ENCODE results near the gene RNU1-2. TPM values are rescaled to one million over a fixed set of nuclear protein-coding genes. Genes with fewer than 3 reads are reported as not detected.
A peak's percentile ranks its signal among the peaks of the same experiment; 100 is the strongest.
"Not testable (repeated sequence)": the region's sequence is repeated elsewhere in the genome, so short reads cannot be mapped to it uniquely, and the experiment has no call there.

The RNU1-2 gene
- total RNA-seq, 1 experiment from 2014 or later: 1,678 TPM

DNA sequence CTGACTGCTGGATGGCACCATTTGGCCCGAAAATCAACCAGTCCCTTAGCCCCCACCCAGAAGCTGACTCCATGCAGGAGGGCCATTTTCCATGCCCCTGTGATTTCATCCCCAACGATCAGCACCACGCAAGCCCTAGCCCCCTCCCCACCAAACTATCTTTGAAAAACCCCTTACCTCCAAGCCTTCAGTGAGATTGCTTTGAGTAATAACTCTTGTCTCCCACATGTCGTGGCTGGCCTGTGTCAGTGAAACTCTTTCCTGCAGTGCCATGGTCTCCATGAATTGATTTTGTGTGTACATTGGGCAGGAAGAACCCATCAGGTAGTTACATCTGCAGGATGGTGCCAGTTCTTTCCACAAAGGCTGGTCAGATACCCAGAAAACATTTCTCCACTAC is 2.0 kb upstream of the RNU1-2 start:
- H3K4me3 Mint-ChIP-seq (ENCODE audit: low read depth, unreplicated experiment); CTCF ChIA-PET; intact Hi-C loops (cut with micrococcal nuclease; ENCODE audit: unreplicated experiment); H3K9me3 Mint-ChIP-seq (ENCODE audit: low read depth, unreplicated experiment); H3K27ac Mint-ChIP-seq (ENCODE audit: unreplicated experiment); BruUV-seq (replicated peaks); DNase-seq: not testable (repeated sequence)
- Mint-ChIP-seq H3K36me3 (ENCODE audit: insufficient read depth, unreplicated experiment) (peaks cover 37% of the 10 kb centered on the region), H3K4me1 (ENCODE audit: low read depth, unreplicated experiment) (peaks cover 14% of the 10 kb centered on the region), H3K27me3 (ENCODE audit: unreplicated experiment) (peaks cover 15% of the 10 kb centered on the region)

DNA sequence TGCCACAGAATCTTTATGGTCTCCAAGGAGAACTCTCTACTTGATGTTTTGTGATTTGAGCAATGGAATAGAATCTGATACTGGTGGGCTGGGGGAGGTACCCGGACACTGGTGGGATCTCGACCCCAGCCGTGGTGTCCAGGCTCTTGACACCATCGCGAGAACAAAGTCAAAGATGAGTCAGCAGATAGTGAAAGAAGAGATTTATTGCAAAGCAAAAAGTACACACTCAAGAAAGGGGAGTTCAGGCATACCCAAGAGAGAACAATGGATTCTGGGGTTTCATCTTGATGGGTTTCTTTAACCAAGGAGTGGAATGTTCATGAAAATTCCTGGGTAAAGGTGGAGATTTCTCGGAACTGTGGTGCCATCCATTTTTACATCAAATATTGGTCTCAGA is 1.4 kb upstream of the RNU1-2 start:
- H3K9me3 Mint-ChIP-seq (ENCODE audit: low read depth, unreplicated experiment); CTCF ChIA-PET; DNase-seq; H3K27ac Mint-ChIP-seq (ENCODE audit: unreplicated experiment); intact Hi-C loops (cut with micrococcal nuclease; ENCODE audit: unreplicated experiment); BruUV-seq (replicated peaks); H3K4me3 Mint-ChIP-seq (ENCODE audit: low read depth, unreplicated experiment): not testable (repeated sequence)
- H3K36me3 Mint-ChIP-seq (ENCODE audit: insufficient read depth, unreplicated experiment): peaks cover 32% of the 10 kb centered on the region
- H3K4me1 Mint-ChIP-seq (ENCODE audit: low read depth, unreplicated experiment): peaks cover 14% of the 10 kb centered on the region
- H3K27me3 Mint-ChIP-seq (ENCODE audit: unreplicated experiment): peaks cover 15% of the 10 kb centered on the region

DNA sequence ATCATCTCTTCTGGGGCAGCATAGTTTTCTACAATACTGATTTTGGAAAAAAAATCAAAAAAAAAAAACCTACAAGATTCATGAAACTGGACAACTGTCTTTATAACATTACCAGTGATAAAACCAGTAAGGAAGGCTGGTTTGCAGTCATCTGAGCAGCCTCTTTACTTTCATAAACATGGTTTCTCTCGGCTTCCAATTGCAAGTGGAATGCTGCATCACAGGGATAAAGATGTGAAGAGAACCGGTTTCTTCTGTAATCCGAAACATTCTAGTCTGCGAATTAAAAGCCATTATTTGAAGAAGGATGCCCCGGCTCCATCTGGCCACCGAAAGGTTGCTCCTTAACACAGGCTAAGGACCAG is 565 bp upstream of the RNU1-2 start:
- Mint-ChIP-seq H3K27me3 (ENCODE audit: unreplicated experiment) (peaks cover 15% of the 10 kb centered on the region), H3K36me3 (ENCODE audit: insufficient read depth, unreplicated experiment) (peaks cover 28% of the 10 kb centered on the region), H3K27ac (ENCODE audit: unreplicated experiment) (peak overlapping the region; percentile 100), H3K4me3 (ENCODE audit: low read depth, unreplicated experiment) (peak overlapping the region; percentile 80), H3K4me1 (ENCODE audit: low read depth, unreplicated experiment) (peaks cover 14% of the 10 kb centered on the region)
- H3K9me3 Mint-ChIP-seq (ENCODE audit: low read depth, unreplicated experiment); DNase-seq; intact Hi-C loops (cut with micrococcal nuclease; ENCODE audit: unreplicated experiment); CTCF ChIA-PET: not testable (repeated sequence)
- BruUV-seq (replicated peaks): TSS peak; percentile 98

DNA sequence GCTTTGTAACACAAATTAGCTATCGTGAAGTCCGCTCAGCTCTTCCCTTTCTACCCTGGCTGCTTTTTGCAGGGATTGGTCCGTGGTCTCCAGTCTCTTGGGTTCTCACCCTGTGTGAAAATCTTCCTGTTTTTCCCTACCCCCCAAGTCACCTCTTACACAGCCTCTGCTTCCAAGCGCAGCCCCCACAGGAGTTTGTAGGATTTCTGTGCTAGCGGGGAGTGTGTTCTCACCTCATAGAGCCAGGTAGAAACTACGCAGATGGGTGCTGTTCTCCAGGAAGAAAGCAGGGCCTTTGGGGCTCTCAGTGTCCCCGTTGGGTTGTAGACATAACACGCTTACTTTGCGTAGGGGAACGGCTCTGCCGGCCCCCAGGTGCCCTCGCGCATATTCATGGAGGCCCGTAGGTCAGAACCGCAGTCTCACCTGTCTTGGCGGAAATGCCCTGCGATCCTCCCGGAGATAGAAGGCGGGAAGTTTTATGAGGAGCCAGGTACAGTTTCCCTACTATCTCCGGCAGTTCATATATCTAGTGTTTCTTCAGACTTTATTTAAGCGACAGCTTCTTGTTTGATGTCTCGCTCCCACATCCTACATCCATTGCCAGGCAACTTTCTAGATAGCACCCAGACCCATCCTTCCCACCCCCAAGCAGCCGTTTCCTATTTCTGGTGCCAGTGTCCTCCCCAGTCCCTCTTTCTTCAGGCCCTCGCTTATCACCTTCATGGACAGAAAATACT is 706 bp downstream of the RNU1-2 start:
- DNase-seq: peak; percentile 50
- Mint-ChIP-seq H3K27ac (ENCODE audit: unreplicated experiment) (peak overlapping the region; percentile 100), H3K27me3 (ENCODE audit: unreplicated experiment) (peaks cover 11% of the 10 kb centered on the region), H3K4me1 (ENCODE audit: low read depth, unreplicated experiment) (peaks cover 14% of the 10 kb centered on the region), H3K4me3 (ENCODE audit: low read depth, unreplicated experiment) (peak overlapping the region; percentile 80), H3K36me3 (ENCODE audit: insufficient read depth, unreplicated experiment) (peaks cover 28% of the 10 kb centered on the region)
- CTCF ChIA-PET; H3K9me3 Mint-ChIP-seq (ENCODE audit: low read depth, unreplicated experiment); intact Hi-C loops (cut with micrococcal nuclease; ENCODE audit: unreplicated experiment); BruUV-seq (replicated peaks): not testable (repeated sequence)

DNA sequence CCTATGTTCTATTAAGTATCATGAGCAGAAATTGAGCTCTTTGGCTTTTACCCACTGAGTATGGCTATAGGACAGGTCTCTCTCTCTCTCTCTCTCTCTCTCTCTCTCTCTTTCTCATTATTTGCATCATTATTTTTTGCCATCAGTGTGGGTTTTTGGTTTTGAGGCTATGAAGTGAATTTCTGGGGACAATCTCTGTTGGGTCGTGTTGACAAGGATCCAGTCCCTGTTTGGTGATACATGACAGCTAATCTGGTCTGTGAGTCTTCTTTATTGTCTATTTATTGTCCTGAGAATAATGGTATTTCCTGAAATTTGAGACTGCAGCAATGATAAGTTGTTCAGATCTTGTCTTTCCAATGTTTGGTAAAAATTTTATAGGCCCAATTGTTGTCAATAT is 1.9 kb downstream of the RNU1-2 start:
- Mint-ChIP-seq H3K27ac (ENCODE audit: unreplicated experiment) (peak overlapping the region; percentile 78), H3K4me3 (ENCODE audit: low read depth, unreplicated experiment) (peak overlapping the region; percentile 48), H3K4me1 (ENCODE audit: low read depth, unreplicated experiment) (peaks cover 14% of the 10 kb centered on the region), H3K36me3 (ENCODE audit: insufficient read depth, unreplicated experiment) (peaks cover 28% of the 10 kb centered on the region)
- H3K9me3 Mint-ChIP-seq (ENCODE audit: low read depth, unreplicated experiment); CTCF ChIA-PET; DNase-seq; BruUV-seq (replicated peaks); H3K27me3 Mint-ChIP-seq (ENCODE audit: unreplicated experiment); intact Hi-C loops (cut with micrococcal nuclease; ENCODE audit: unreplicated experiment): not testable (repeated sequence)

DNA sequence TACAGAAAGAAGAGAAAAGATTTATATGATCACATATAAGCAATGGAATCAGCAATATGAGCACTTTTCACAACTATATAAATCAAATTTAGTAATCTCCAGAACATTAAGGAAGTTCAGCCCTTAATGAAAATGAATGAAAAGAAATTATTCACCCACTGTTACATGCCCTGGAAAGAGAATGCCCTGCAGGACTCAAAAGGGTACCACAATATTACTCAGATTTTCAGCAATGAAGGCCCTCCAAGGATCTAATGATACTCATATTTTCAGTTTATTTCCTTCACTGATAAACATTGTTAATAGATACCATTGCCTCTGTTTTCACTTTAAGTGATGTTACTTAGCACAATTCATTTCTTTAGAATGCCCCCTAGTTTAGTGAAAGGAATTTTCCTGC is 2.5 kb downstream of the RNU1-2 start:
- intact Hi-C loops (cut with micrococcal nuclease; ENCODE audit: unreplicated experiment); BruUV-seq (replicated peaks); H3K27ac Mint-ChIP-seq (ENCODE audit: unreplicated experiment); DNase-seq; H3K9me3 Mint-ChIP-seq (ENCODE audit: low read depth, unreplicated experiment); H3K27me3 Mint-ChIP-seq (ENCODE audit: unreplicated experiment); CTCF ChIA-PET; H3K4me3 Mint-ChIP-seq (ENCODE audit: low read depth, unreplicated experiment): not testable (repeated sequence)
- Mint-ChIP-seq H3K36me3 (ENCODE audit: insufficient read depth, unreplicated experiment) (peaks cover 28% of the 10 kb centered on the region), H3K4me1 (ENCODE audit: low read depth, unreplicated experiment) (peaks cover 14% of the 10 kb centered on the region)

DNA sequence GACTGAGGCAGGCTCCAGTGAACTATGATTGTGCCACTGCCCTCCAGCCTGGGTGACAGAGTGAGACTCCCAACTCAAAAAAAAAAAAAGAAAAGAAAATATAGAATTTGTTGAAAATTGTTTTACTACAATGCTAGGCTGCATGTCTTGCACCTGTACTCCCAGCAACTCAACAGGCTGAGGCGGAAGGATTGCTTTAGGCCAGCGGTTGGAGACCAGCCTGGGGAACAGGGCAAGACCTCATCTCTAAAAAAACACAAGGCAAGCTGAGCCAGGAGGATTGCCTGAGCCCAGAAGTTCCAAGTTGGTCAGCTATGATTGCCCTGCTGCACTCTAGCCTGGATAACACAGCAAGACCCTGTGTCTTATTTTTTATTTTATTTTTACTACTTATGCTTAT is 3.2 kb downstream of the RNU1-2 start:
- H3K4me1 Mint-ChIP-seq (ENCODE audit: low read depth, unreplicated experiment): peaks cover 14% of the 10 kb centered on the region
- CTCF ChIA-PET; H3K4me3 Mint-ChIP-seq (ENCODE audit: low read depth, unreplicated experiment): not testable (repeated sequence)

More for the DNA sequence above, 3.2 kb downstream of the RNU1-2 start:
- BruUV-seq (replicated peaks); H3K27ac Mint-ChIP-seq (ENCODE audit: unreplicated experiment); intact Hi-C loops (cut with micrococcal nuclease; ENCODE audit: unreplicated experiment); H3K27me3 Mint-ChIP-seq (ENCODE audit: unreplicated experiment); H3K9me3 Mint-ChIP-seq (ENCODE audit: low read depth, unreplicated experiment); DNase-seq: not testable (repeated sequence)
- H3K36me3 Mint-ChIP-seq (ENCODE audit: insufficient read depth, unreplicated experiment): peaks cover 34% of the 10 kb centered on the region

Measured in Calu3 (cell line).